HG02970 (cell line): ENCODE data around the gene ATP6V1A.

ENCODE experiments used
- ATAC-seq: cut with Tn5 transposase; IDR thresholded peaks from one replicate; pipeline ENCODE4 v1.9.1; 2021; ENCODE audit warnings: mild to moderate bottlenecking, moderate library complexity, moderate number of reproducible peaks; ENCODE audit not compliant: unreplicated experiment, low FRiP score

Gene ATP6V1A

GRCh38 chr3:113746548-113747282 lies at the start of gene ATP6V1A:
TSS of gene ATP6V1A (plus strand) at chr3:113747035. CDS start at chr3:113778754, 31,719 bp downstream.
- peak; percentile 40 for ATAC-seq

GRCh38 chr3:113697500-113698090 lies 49.2 kb upstream of the ATP6V1A start:
- ATAC-seq, result no peak

- ATAC-seq, result no peak
Measured at GRCh38 chr3:113698213-113698742, 48.6 kb upstream of the ATP6V1A start.

- no peak for ATAC-seq
Measured at GRCh38 chr3:113698956-113699355, 47.9 kb upstream of the ATP6V1A start.

- no peak for ATAC-seq
Measured at GRCh38 chr3:113707835-113708234, 39.0 kb upstream of the ATP6V1A start.

GRCh38 chr3:113712129-113712528 lies 34.7 kb upstream of the ATP6V1A start:
- ATAC-seq, result no peak

- no peak for ATAC-seq
Measured at GRCh38 chr3:113714702-113715101, 32.1 kb upstream of the ATP6V1A start.

- no peak for ATAC-seq
Measured at GRCh38 chr3:113717308-113717707, 29.5 kb upstream of the ATP6V1A start.

GRCh38 chr3:113717818-113718217 lies 29.0 kb upstream of the ATP6V1A start:
- no peak for ATAC-seq

GRCh38 chr3:113719294-113719693 lies 27.5 kb upstream of the ATP6V1A start:
- no peak for ATAC-seq

GRCh38 chr3:113719758-113720157 lies 27.1 kb upstream of the ATP6V1A start:
- ATAC-seq, result no peak

- ATAC-seq, result no peak
Measured at GRCh38 chr3:113721636-113722035, 25.2 kb upstream of the ATP6V1A start.

- no peak for ATAC-seq
Measured at GRCh38 chr3:113728661-113729060, 18.2 kb upstream of the ATP6V1A start.

GRCh38 chr3:113730550-113730949 lies 16.3 kb upstream of the ATP6V1A start:
- ATAC-seq, result no peak

GRCh38 chr3:113731694-113732093 lies 15.1 kb upstream of the ATP6V1A start:
- no peak for ATAC-seq

GRCh38 chr3:113736548-113737089 lies 10.2 kb upstream of the ATP6V1A start:
- ATAC-seq, result peak; percentile 57

- ATAC-seq, result no peak
Measured at GRCh38 chr3:113741086-113741485, 5.7 kb upstream of the ATP6V1A start.

GRCh38 chr3:113741620-113742019 lies 5.2 kb upstream of the ATP6V1A start:
- no peak for ATAC-seq

GRCh38 chr3:113743006-113743630 lies 3.7 kb upstream of the ATP6V1A start:
- no peak for ATAC-seq

GRCh38 chr3:113744941-113745755 lies 1.7 kb upstream of the ATP6V1A start:
- ATAC-seq, result peak; percentile 36
